ENCODE data around the gene TMEM31. TPM values are rescaled to one million over a fixed set of nuclear protein-coding genes. Genes with fewer than 3 reads are reported as not detected.
A peak's percentile ranks its signal among the peaks of the same experiment; 100 is the strongest.

TMEM31 gene
- total RNA-seq, 1 donor from 2014 or later: not detected

- Histone ChIP-seq H3K36me3 (peaks cover 24% of the 10 kb centered on the region), H3K4me3 (peak overlapping the region; percentile 63), H3K27ac (peak overlapping the region; percentile 96), H3K9me3 (no peaks in the 10 kb centered on the region), H3K4me1 (peaks cover 10% of the 10 kb centered on the region), H3K27me3 (ENCODE audit: low read depth) (no peaks in the 10 kb centered on the region)
- peak; percentile 92 for DNase-seq
- ATAC-seq: peak; percentile 92 to 95
- intact Hi-C loops (cut with DNase I): no loop called here
- TF ChIP-seq, protein P1, sequence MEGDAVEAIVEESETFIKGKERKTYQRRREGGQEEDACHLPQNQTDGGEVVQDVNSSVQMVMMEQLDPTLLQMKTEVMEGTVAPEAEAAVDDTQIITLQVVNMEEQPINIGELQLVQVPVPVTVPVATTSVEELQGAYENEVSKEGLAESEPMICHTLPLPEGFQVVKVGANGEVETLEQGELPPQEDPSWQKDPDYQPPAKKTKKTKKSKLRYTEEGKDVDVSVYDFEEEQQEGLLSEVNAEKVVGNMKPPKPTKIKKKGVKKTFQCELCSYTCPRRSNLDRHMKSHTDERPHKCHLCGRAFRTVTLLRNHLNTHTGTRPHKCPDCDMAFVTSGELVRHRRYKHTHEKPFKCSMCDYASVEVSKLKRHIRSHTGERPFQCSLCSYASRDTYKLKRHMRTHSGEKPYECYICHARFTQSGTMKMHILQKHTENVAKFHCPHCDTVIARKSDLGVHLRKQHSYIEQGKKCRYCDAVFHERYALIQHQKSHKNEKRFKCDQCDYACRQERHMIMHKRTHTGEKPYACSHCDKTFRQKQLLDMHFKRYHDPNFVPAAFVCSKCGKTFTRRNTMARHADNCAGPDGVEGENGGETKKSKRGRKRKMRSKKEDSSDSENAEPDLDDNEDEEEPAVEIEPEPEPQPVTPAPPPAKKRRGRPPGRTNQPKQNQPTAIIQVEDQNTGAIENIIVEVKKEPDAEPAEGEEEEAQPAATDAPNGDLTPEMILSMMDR (IDR thresholded peaks at IDR 0.05): peak; percentile 56
These were observed 23.5 kb upstream of the TMEM31 start for GRCh38 chrX:103687073-103687695.

DNA sequence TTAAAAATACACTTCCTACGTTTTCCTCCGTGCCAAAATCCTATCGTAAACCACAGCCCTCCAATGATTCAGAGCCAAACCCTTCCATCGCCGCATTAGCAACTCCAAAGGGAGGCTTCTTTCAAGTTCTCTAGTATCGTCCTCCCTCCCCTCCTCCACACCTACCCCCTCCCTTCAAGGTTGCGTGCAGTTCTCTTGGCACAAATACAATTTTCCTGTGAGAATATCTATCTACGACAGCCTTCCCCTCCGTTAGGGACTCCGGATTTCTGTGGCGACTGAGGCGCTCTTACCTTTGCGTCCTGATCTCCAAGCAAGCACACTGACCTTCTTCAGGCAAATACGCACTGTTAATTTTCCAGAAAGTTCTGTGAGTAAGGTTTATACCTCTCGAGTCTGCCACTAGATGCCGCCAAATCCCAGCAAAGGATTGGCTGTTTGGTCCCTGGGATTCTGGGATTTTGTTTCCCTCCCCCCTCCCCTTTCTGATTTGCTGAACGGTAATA lies 23.0 kb upstream of the TMEM31 start:
- peak; percentile 29 to 39 for ATAC-seq
- H3K36me3 ChIP-seq: peaks cover 19% of the 10 kb centered on the region
- intact Hi-C loops (cut with DNase I): no loop called here
- no peaks in the 10 kb centered on the region for H3K9me3 ChIP-seq
- H3K4me3 ChIP-seq: peak overlapping the region; percentile 63
- TF ChIP-seq, protein P1 (IDR thresholded peaks at IDR 0.05): peak; percentile 43
- peaks cover 10% of the 10 kb centered on the region for H3K4me1 ChIP-seq
- H3K27ac ChIP-seq: peak overlapping the region; percentile 96
- DNase-seq: peak; percentile 48
- no peaks in the 10 kb centered on the region for H3K27me3 ChIP-seq (ENCODE audit: low read depth)

- peaks cover 10% of the 10 kb centered on the region for H3K36me3 ChIP-seq
- H3K27me3 ChIP-seq (ENCODE audit: low read depth): no peaks in the 10 kb centered on the region
- DNase-seq (no peak), ATAC-seq (no peak)
- no peak overlapping the region for H3K4me3 ChIP-seq
- H3K27ac ChIP-seq: no peak overlapping the region
- no peaks in the 10 kb centered on the region for H3K9me3 ChIP-seq
- TF ChIP-seq, protein P1 (IDR thresholded peaks at IDR 0.05): peak; percentile 52
- H3K4me1 ChIP-seq: peaks cover 10% of the 10 kb centered on the region
- intact Hi-C loops (cut with DNase I): no loop called here
These were observed 21.8 kb upstream of the TMEM31 start for GRCh38 chrX:103688946-103689345.

DNA sequence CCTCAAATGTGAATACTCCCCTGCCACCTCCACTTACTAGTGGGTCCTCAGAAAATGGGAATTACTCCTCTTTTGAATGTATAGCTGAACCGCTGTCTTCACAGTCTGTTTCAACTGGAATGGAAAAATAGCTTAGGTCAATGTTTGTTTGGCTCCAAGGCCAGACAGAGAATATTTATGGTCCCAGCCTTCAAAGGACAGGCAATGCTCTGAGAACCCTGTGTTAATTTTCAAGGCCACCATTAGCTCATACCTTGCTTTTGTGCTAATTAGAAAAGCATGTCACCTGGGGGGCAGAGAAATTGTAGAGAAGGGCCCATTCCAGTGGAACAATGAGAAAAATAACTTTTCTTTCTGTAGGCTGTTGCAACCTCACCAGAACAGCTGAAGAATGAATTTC lies 19.6 kb upstream of the TMEM31 start:
- DNase-seq (no peak), ATAC-seq (no peak)
- intact Hi-C loops (cut with DNase I): no loop called here
- no peak overlapping the region for H3K4me3 ChIP-seq
- H3K36me3 ChIP-seq: no peaks in the 10 kb centered on the region
- H3K27me3 ChIP-seq (ENCODE audit: low read depth): no peaks in the 10 kb centered on the region
- no peak overlapping the region for H3K27ac ChIP-seq
- TF ChIP-seq, protein P1 (IDR thresholded peaks at IDR 0.05): no peak
- no peaks in the 10 kb centered on the region for H3K9me3 ChIP-seq
- H3K4me1 ChIP-seq: no peaks in the 10 kb centered on the region

GRCh38 chrX:103697687-103698086 lies 13.0 kb upstream of the TMEM31 start:
- no peaks in the 10 kb centered on the region for H3K4me1 ChIP-seq
- TF ChIP-seq, protein P1 (IDR thresholded peaks at IDR 0.05): no peak
- no peak overlapping the region for H3K4me3 ChIP-seq
- ATAC-seq (no peak), DNase-seq (no peak)
- H3K9me3 ChIP-seq: no peaks in the 10 kb centered on the region
- intact Hi-C loops (cut with DNase I): no loop called here
- H3K27ac ChIP-seq: no peak overlapping the region
- no peaks in the 10 kb centered on the region for H3K27me3 ChIP-seq (ENCODE audit: low read depth)
- H3K36me3 ChIP-seq: no peaks in the 10 kb centered on the region

Measured in lower lobe of right lung (tissue), 2 donors.